ENCODE results near the gene CLSTN3. TPM values are rescaled to one million over a fixed set of nuclear protein-coding genes. Genes with fewer than 3 reads are reported as not detected.

Gene CLSTN3
- total and polyA plus RNA-seq, 2 experiments from 2014 or later = 5.0 to 46.9 TPM

- TF ChIP-seq, protein P1, sequence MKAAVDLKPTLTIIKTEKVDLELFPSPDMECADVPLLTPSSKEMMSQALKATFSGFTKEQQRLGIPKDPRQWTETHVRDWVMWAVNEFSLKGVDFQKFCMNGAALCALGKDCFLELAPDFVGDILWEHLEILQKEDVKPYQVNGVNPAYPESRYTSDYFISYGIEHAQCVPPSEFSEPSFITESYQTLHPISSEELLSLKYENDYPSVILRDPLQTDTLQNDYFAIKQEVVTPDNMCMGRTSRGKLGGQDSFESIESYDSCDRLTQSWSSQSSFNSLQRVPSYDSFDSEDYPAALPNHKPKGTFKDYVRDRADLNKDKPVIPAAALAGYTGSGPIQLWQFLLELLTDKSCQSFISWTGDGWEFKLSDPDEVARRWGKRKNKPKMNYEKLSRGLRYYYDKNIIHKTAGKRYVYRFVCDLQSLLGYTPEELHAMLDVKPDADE (IDR thresholded peaks at IDR 0.05) = no peak
- TF ChIP-seq JUNB (IDR thresholded peaks at IDR 0.05; ENCODE audit: unreplicated experiment) (no peak), STAT1 (IDR thresholded peaks at IDR 0.05; ENCODE audit: unreplicated experiment) (no peak), POLR2AphosphoS5 (IDR thresholded peaks at IDR 0.05; ENCODE audit: low read depth) (no peak), ZNF114 (CRISPR knock-in tag; IDR thresholded peaks at IDR 0.05) (no peak), EZH2phosphoT487 (IDR thresholded peaks at IDR 0.05; ENCODE audit: unreplicated experiment) (no peak), ZNF331 (CRISPR knock-in tag; IDR thresholded peaks at IDR 0.05; ENCODE audit: low read depth) (no peak)
- TF ChIP-seq, protein P2, sequence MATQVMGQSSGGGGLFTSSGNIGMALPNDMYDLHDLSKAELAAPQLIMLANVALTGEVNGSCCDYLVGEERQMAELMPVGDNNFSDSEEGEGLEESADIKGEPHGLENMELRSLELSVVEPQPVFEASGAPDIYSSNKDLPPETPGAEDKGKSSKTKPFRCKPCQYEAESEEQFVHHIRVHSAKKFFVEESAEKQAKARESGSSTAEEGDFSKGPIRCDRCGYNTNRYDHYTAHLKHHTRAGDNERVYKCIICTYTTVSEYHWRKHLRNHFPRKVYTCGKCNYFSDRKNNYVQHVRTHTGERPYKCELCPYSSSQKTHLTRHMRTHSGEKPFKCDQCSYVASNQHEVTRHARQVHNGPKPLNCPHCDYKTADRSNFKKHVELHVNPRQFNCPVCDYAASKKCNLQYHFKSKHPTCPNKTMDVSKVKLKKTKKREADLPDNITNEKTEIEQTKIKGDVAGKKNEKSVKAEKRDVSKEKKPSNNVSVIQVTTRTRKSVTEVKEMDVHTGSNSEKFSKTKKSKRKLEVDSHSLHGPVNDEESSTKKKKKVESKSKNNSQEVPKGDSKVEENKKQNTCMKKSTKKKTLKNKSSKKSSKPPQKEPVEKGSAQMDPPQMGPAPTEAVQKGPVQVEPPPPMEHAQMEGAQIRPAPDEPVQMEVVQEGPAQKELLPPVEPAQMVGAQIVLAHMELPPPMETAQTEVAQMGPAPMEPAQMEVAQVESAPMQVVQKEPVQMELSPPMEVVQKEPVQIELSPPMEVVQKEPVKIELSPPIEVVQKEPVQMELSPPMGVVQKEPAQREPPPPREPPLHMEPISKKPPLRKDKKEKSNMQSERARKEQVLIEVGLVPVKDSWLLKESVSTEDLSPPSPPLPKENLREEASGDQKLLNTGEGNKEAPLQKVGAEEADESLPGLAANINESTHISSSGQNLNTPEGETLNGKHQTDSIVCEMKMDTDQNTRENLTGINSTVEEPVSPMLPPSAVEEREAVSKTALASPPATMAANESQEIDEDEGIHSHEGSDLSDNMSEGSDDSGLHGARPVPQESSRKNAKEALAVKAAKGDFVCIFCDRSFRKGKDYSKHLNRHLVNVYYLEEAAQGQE (IDR thresholded peaks at IDR 0.05; ENCODE audit: unreplicated experiment) = no peak
Measured at GRCh38 chr12:7096006-7096932, 33.9 kb upstream of the CLSTN3 start (continued).

DNA sequence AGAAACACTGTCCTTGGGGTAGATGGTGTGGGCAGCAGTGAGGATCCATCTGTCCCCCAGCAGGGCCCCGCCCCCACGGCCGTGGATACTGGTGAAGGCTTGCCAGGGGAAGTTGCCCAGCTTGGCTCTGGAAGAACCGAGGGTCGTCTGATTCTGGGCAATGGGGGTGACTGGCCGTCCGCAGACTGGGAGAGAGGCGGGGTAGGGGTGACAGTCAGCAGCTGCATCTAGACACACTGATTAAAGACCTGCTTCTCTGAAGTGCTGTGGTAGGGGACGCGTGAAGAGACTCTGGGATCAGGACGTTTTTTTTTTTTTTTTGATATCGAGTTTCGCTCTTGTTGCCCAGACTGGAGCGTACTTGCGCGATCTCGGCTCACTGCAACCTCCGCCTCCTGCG lies 33.2 kb upstream of the CLSTN3 start:
- Histone ChIP-seq H3F3A (replicated peaks; ENCODE audit: low read depth) (no peaks in the 10 kb centered on the region), H3K4me2 (no peak overlapping the region), H2AFZ (no peak overlapping the region), H3K4me1 (ENCODE audit: insufficient read depth) (peaks cover 7% of the 10 kb centered on the region), H3K4me3 (no peak overlapping the region), H4K20me1 (replicated peaks; ENCODE audit: insufficient read depth) (no peaks in the 10 kb centered on the region; the same call in 1 of the 2 replicates), H3K79me2 (replicated peaks; ENCODE audit: insufficient read depth) (no peaks in the 10 kb centered on the region), H3K27ac (ENCODE audit: low read depth) (no peak overlapping the region), H3K9me2 (ENCODE audit: insufficient read depth) (no peaks in the 10 kb centered on the region), H3K27me3 (ENCODE audit: insufficient read depth) (no peaks in the 10 kb centered on the region), H3K36me3 (ENCODE audit: insufficient read depth) (no peaks in the 10 kb centered on the region)
- DNase-seq (ENCODE audit: low spot score) = no peak
- Mint-ChIP-seq H3K36me3 (ENCODE audit: low read depth) (peaks cover 16% of the 10 kb centered on the region; the same call in 2 of the 3 replicates), H3K4me1 (peaks cover 16% of the 10 kb centered on the region; the same call in 2 of the 3 replicates), H3K27me3 (ENCODE audit: insufficient read depth, low read depth, poor library complexity) (peaks cover 16% of the 10 kb centered on the region), H3K9me3 (no peaks in the 10 kb centered on the region), H3K4me3 (no peak overlapping the region), H3K27ac (no peak overlapping the region)
- no peak for ATAC-seq
- TF ChIP-seq ZNF331 (CRISPR knock-in tag; IDR thresholded peaks at IDR 0.05; ENCODE audit: low read depth) (no peak), ZNF114 (CRISPR knock-in tag; IDR thresholded peaks at IDR 0.05) (no peak), EZH2 (IDR thresholded peaks at IDR 0.05; ENCODE audit: low read depth, unreplicated experiment) (no peak), EZH2phosphoT487 (IDR thresholded peaks at IDR 0.05; ENCODE audit: unreplicated experiment) (no peak), JUNB (IDR thresholded peaks at IDR 0.05; ENCODE audit: unreplicated experiment) (no peak), NANOG (IDR thresholded peaks at IDR 0.05; ENCODE audit: borderline replicate concordance) (no peak), POLR2AphosphoS5 (IDR thresholded peaks at IDR 0.05; ENCODE audit: low read depth) (no peak), STAT1 (IDR thresholded peaks at IDR 0.05; ENCODE audit: unreplicated experiment) (no peak)
- TF ChIP-seq, protein P1 (IDR thresholded peaks at IDR 0.05) = no peak
- TF ChIP-seq, protein P3, sequence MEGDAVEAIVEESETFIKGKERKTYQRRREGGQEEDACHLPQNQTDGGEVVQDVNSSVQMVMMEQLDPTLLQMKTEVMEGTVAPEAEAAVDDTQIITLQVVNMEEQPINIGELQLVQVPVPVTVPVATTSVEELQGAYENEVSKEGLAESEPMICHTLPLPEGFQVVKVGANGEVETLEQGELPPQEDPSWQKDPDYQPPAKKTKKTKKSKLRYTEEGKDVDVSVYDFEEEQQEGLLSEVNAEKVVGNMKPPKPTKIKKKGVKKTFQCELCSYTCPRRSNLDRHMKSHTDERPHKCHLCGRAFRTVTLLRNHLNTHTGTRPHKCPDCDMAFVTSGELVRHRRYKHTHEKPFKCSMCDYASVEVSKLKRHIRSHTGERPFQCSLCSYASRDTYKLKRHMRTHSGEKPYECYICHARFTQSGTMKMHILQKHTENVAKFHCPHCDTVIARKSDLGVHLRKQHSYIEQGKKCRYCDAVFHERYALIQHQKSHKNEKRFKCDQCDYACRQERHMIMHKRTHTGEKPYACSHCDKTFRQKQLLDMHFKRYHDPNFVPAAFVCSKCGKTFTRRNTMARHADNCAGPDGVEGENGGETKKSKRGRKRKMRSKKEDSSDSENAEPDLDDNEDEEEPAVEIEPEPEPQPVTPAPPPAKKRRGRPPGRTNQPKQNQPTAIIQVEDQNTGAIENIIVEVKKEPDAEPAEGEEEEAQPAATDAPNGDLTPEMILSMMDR (conservative IDR thresholded peaks at IDR 0.05; ENCODE audit: low read depth in 2 of 2) = no peak
- TF ChIP-seq, protein P2 (IDR thresholded peaks at IDR 0.05; ENCODE audit: unreplicated experiment) = no peak
